KBM-7 (cell line): Measurements from ENCODE around the gene CHST9.
"Not testable (repeated sequence)": the region's sequence is repeated elsewhere in the genome, so short reads cannot be mapped to it uniquely, and the experiment has no call there.

Source experiments
- DNase-seq: peaks from one replicate; pipeline ENCODE4 v3.0.0-alpha.2; 2015
- in situ Hi-C: fragments of 300-500 bp; cut with MboI; formaldehyde crosslinking; loops from 2 replicates; pipeline ENCODE4 v1.14.3; 2020; ENCODE audit warnings: low sequenced_read_pairs, low pct_unique_long_range_greater_than_20kb, mixed read lengths

Gene CHST9

DNA sequence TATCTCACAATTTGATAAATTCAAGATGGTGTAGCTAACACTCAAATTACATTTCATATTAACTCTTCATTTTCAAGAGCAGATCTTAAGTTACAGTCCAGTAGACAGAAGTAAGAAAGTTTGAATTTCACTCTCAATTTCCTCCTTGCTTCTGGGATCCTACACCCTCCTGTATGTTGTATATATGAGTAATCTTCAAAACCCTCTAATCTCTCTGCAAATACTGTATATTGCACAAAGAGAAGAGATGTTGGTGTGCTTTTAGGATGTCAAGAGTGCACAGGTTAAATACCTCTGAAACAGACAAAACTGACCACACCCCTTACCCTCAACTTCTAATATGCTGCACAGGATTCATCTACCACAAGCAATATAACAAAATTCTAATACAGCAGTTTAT, 6.7 kb downstream of the CHST9 start:
- no peak for DNase-seq
- in situ Hi-C loops: no loop called here

DNA sequence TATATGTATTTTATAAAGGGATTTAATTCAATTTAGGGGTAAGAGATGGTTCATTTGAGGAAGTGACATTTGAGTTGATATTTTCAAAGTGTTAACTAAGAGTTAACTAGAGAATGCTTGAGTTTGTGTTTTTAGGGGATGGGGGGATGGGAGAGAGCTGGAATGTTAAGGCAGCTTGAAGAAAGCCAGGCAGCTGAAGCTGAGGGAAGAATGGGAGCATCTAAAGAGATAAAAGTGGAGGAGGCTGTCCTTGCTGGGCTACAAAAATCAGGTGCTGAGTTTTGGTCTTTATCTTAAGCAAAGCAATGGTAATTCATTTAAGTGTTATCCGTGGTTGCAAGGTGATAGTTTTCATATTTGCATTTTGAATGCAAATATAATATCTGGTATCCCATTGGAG, 9.2 kb downstream of the CHST9 start:
- in situ Hi-C loops: no loop called here
- no peak for DNase-seq

DNA sequence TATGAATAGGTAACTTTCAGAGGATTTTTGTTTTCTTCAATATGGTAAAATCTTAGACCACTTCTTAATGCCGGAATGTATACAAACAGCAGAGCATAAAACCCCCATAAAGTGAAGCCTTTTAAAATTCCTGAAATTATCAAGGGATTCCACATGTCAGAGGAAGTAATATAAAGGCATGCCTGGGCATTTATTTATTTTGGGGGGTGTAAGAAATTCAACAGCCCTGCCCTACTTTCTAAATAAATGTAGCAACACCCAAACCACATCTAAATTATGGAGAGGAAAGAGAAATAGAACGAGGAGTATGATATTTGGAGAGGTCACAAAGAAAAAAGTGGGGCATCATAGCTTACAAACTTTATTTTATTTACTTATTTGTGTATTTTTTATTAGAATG, 9.9 kb downstream of the CHST9 start:
- in situ Hi-C loops: no loop called here
- no peak for DNase-seq

DNA sequence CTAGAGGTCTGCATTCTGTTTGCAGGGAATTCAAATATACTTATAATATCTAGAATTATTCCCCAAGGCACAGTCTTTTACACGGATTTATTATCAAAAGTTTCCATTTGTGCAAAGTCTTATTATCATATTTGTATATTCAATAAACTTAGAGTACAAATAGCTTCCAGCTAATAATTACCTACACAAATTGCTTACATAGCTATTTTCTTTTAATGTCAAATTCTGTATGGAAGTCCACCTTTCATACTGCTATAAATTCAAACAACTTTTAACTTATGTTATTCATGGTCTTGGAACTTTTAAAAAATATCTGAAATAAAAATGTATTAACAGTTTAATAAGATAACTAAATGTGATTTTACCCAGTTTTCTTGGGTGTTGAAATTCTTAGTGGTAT, 13.1 kb downstream of the CHST9 start:
- DNase-seq: no peak
- in situ Hi-C loops: no loop called here

DNA sequence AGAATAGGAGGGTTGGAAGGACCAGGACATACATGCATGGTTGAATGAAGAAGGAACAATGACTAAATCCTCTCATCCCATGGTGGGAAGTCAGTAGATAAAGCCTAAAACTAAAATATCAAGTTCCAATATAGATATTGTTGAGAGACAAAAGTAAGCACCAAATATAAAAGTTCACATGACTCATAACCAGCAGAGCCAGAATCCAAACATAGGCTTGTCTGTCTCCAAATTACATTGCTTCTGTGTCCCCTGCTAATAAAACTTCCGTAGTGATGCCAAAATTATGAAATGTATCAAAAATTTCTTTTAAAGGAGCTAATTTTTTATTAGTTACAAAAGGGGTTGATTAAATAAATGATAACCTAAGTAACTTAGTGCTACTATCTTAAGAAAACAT, 19.7 kb downstream of the CHST9 start:
- DNase-seq: no peak
- in situ Hi-C loops: no loop called here

DNA sequence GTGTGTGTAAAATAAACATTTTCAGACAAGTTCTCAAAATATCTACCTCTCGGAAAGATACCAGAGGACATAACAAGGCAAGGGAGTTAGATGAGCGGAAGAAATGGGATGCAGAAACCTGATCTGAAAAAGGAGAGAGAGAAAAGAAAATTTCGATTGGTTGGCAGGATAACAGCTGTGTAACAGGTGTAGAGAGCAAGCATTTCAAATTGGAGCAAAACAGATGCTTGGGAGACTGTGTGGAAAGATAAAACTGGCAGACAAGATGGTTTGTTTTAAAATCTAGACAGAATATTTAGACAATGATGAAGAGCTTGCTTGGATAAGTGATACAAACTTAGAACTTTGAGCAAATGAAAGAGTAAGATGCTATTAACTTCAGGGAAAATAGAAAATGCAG, 20.2 kb downstream of the CHST9 start:
- in situ Hi-C loops: no loop called here
- DNase-seq: no peak

- DNase-seq, in situ Hi-C loops: not testable (repeated sequence)
These were observed 21.9 kb downstream of the CHST9 start for GRCh38 chr18:27163197-27163716.

DNA sequence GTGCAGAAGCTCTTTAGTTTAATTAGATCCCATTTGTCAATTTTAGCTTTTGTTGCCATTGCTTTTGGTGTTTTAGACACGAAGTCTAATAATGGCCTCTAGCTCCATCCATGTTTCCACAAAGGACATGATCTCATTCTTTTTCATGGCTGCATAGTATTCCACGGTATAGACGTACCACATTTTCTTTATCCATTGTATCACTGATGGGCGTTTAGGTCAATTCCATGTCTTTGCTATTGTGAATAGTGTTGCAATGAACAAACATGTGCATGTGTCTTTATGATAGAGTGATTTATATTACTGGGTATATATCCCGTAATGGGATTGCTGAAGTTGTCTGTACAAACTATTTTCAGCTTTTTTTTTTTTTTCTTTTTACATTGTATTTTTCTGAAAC, 35.9 kb downstream of the CHST9 start:
- in situ Hi-C loops: not testable (repeated sequence)

GRCh38 chr18:27144672-27145071, 40.4 kb downstream of the CHST9 start:
- in situ Hi-C loops: no loop called here

More for the DNA sequence above, 35.9 kb downstream of the CHST9 start:
- not testable (repeated sequence) for DNase-seq

DNA sequence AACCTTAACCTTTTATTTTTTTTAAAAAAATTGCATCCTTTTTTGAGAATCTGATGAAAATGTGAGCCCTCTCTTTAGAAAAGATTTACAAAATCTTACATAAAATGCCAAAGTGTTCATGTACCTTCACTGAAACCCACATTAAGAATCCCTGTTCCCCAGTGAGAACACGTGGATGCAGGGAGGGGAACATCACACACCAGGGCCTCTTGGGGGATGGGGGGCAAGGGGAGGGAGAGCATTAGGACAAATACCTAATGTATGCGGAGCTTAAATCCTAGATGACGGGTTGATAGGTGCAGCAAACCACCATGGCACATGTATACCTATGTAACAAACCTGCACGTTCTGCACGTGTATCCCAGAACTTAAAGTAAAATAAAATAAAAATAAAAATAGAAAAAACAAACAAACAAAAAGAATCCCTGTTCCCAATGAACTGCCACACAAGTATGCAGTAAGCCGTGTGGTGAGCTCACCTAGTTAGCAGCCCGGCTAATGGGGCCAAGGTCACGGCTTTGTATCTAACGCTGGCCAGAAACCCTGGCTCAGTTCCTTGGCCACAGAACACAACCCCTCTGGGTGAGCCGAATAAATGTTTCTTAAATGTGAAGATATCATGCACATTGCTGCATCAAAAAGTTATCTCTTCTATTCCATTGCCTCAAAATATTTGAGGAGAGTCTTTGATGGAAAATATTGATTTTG, 41.4 kb downstream of the CHST9 start:
- no peak for DNase-seq
- in situ Hi-C loops: no loop called here

More at GRCh38 chr18:27144672-27145071, 40.4 kb downstream of the CHST9 start:
- DNase-seq: no peak

- DNase-seq: no peak
- in situ Hi-C loops: no loop called here
These were observed 42.2 kb downstream of the CHST9 start for GRCh38 chr18:27142891-27143290.

GRCh38 chr18:27141876-27142275, 43.2 kb downstream of the CHST9 start:
- in situ Hi-C loops: no loop called here
- no peak for DNase-seq

DNA sequence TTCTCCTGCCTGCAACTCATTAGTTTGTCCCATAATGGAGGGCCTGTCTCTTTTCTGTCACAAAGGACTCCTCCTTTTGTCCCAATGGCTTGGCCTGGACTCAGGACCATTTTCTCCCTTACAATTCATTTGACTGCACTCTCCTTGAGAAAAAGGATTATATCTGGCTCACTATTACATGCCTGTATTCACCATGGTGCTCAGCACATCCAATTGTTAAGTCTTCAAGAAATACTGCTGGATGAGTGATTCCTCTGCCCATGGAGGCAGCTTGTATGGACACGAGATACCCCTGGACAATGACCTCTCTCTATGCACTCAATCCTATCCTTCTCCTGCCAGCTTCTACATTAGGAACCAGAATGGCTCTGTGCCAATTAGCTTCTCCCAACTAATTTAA, 47.0 kb downstream of the CHST9 start:
- no peak for DNase-seq
- in situ Hi-C loops: no loop called here

DNA sequence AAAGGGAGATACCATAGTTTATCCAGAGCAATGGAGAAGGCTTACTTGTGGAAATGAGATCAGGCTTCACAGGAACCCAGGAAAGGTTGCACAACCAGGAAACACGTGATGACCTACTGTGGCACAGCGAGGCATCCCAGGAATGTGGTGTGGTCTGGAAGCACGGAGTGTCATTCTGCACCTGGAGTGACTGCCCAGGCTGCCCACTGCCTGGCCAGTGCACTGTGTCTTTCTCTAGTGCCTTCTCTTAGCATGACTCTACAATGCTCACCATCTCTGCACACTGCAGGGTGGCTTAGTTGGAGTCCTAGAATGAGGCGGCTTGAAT, 48.9 kb downstream of the CHST9 start:
- DNase-seq: no peak
- in situ Hi-C loops: no loop called here

DNA sequence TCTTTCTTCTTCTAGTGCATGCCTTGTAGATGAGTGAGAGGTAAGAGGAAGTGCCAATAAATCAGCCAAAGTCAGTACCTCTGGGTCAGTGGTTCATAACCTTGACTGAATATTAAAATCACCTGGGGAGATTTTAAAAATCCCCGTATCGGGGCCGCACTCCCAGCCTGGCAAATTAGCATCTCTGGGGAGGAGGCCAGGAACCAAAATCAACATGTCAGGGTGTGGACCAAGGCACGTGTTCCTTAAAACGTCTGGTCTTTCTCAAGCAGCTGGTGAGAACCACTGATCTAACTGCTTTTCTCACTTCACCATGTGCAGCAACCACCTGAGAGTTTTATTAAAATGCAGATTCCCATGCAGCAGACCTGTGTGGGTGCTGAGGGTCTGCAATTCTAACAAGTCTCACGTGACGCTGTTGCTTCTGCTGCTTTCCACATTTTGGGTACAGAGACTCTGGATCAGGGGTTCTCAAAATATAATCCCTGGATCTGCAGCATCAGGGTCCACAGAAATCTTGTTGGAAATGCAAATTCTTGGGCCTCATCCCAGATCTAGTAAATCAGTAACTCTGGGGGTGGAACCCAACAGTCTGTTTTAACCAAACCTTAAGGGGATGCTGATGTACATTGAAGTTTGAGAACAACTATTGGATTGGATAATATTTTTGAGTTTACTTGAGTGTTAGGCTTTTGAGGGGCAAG, 49.5 kb downstream of the CHST9 start:
- in situ Hi-C loops: no loop called here
- DNase-seq: no peak

DNA sequence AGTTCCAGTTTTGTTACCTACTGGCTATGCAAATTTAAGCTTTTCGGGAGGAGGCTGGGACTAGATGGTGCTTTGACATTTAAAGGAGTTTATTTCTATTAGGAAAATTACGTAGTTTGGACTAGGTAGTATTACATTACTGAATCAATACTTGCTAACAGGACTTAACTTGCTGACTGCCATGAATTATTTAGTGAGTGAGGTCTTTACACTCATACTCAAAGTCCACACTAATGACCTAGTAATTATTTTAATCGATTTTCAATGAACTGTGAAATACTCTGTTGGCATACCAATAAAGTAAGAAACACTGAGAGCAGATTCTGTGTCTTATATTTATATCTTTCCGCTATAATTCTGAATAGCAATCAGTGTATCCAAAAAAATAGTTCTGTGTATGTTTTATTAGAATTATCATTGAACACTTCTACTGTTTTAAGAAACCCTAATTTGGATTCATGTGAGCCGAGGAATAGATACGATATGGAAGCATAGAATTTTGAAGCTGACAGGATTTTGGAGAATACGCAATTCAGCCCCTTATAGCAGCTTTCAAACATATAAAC, 55.0 kb downstream of the CHST9 start:
- DNase-seq: no peak
- in situ Hi-C loops: no loop called here

- DNase-seq: no peak
- in situ Hi-C loops: no loop called here
These were observed 60.9 kb downstream of the CHST9 start for GRCh38 chr18:27124196-27124595.

DNA sequence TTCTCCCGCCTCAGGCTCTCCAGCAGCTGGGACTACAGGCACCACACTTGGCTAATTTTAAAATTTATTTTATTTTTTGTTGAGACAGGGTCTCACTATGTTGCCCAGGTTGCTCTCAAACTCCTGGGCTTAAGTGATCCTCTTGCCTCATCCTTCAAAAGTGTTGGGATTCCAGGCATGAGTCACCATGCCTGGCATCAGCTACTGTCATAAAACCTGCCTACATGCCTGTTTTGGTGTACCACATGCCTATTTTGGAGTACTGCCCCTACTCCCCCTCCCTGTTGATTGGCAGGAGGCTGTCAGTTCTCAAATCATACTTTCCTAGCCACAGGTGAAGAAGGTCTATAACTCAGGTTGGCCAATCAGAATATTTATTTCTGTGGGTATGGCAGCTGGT, 64.0 kb downstream of the CHST9 start:
- no peak for DNase-seq
- in situ Hi-C loops: no loop called here

DNA sequence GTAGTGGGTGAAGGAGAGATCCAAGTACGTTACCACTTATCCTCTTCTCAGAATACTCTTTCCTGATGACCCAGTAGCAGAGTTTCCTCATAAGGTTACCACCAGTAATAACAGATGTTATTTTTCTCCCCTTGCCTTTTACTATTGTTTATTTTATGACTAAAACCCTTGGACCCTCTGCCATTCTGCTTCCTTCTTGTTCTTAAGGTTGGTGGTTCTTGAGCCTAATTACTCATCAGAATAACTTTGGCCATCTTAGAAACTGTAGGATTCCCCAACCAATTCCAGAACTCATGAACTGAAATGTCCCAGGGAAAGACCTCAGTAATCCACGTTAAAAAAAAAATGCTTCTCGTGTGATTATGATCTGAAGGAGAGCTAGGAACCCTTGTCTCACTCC, 64.9 kb downstream of the CHST9 start:
- DNase-seq: no peak
- in situ Hi-C loops: no loop called here

- no peak for DNase-seq
- in situ Hi-C loops: no loop called here
These were observed 66.1 kb downstream of the CHST9 start for GRCh38 chr18:27118973-27119372.
